Stimulated activated CD8-positive, alpha-beta memory T cell treated with anti-CD3 and anti-CD28 coated beads, Interleukin-2, amount 100 ng/mL, for 48 hours (primary cell): Measurements from ENCODE around the gene KLHL33.
"Not testable (repeated sequence)": the region's sequence is repeated elsewhere in the genome, so short reads cannot be mapped to it uniquely, and the experiment has no call there.

Source experiments
- DNase-seq, 2 donors: peaks; one replicate each; pipeline ENCODE4 v3.0.0-alpha.2; 2020; ENCODE audit warnings: low read depth in 2 of 2

KLHL33 gene

GRCh38 chr14:20452831-20453230 lies 16.9 kb upstream of the KLHL33 start:
- not testable (repeated sequence) for DNase-seq

- no peak for DNase-seq
Measured at GRCh38 chr14:20446889-20447288, 10.9 kb upstream of the KLHL33 start.

GRCh38 chr14:20443650-20444049 lies 7.7 kb upstream of the KLHL33 start:
- not testable (repeated sequence) for DNase-seq

- DNase-seq, result no peak
Measured at GRCh38 chr14:20441461-20441860, 5.5 kb upstream of the KLHL33 start.

- no peak for DNase-seq
Measured at GRCh38 chr14:20440882-20441281, 4.9 kb upstream of the KLHL33 start.

GRCh38 chr14:20440465-20440864 lies 4.5 kb upstream of the KLHL33 start:
- no peak for DNase-seq

GRCh38 chr14:20438664-20439063 lies 2.7 kb upstream of the KLHL33 start:
- DNase-seq, result no peak

- DNase-seq, result no peak
Measured at GRCh38 chr14:20436363-20436755, 393 bp upstream of the KLHL33 start.

GRCh38 chr14:20434701-20435581 lies 1.0 kb downstream of the KLHL33 start:
- no peak for DNase-seq

GRCh38 chr14:20429801-20430669 lies 5.9 kb downstream of the KLHL33 start:
- DNase-seq, result no peak

- DNase-seq, result no peak
Measured at GRCh38 chr14:20428802-20429201, 7.2 kb downstream of the KLHL33 start.

- no peak for DNase-seq
Measured at GRCh38 chr14:20428010-20428365, 8.0 kb downstream of the KLHL33 start.

GRCh38 chr14:20427231-20428009 lies 8.5 kb downstream of the KLHL33 start:
- no peak for DNase-seq

- no peak for DNase-seq
Measured at GRCh38 chr14:20424851-20425250, 11.1 kb downstream of the KLHL33 start.

- DNase-seq, result no peak
Measured at GRCh38 chr14:20422886-20423285, 13.1 kb downstream of the KLHL33 start.

- DNase-seq, result no peak
Measured at GRCh38 chr14:20421267-20421666, 14.7 kb downstream of the KLHL33 start.

GRCh38 chr14:20419419-20419818 lies 16.5 kb downstream of the KLHL33 start:
- DNase-seq, result no peak

- DNase-seq, result no peak
Measured at GRCh38 chr14:20418501-20418909, 17.5 kb downstream of the KLHL33 start.

GRCh38 chr14:20417250-20418186 lies 18.4 kb downstream of the KLHL33 start:
- DNase-seq, result no peak

GRCh38 chr14:20416223-20416622 lies 19.7 kb downstream of the KLHL33 start:
- no peak for DNase-seq

- no peak for DNase-seq
Measured at GRCh38 chr14:20415782-20416206, 20.2 kb downstream of the KLHL33 start.
